HEK293T (cell line): Measurements from ENCODE around the gene NUBP2.

Source experiments
- ARNT ChIP-seq: fragments of 450-650 bp; IDR thresholded peaks from 2 replicates; pipeline ENCODE4 v1.6.1; 2017; ENCODE audit warnings: mild to moderate bottlenecking
- BHLHE40 ChIP-seq: fragments of 450-650 bp; IDR thresholded peaks from 2 replicates; pipeline ENCODE4 v1.6.1; 2016; ENCODE audit warnings: mild to moderate bottlenecking, moderate library complexity, borderline replicate concordance
- CTBP1 ChIP-seq: fragments of 450-650 bp; IDR thresholded peaks from 2 replicates; pipeline ENCODE4 v1.6.1; 2016; ENCODE audit warnings: borderline replicate concordance
- ELF4 ChIP-seq: fragments of 450-650 bp; IDR thresholded peaks from 2 replicates; pipeline ENCODE4 v1.6.1; 2017; ENCODE audit warnings: antibody characterized with exemption
- FOXA1 ChIP-seq: fragments of 450-650 bp; IDR thresholded peaks from 2 replicates; pipeline ENCODE4 v1.6.1; 2016; ENCODE audit warnings: mild to moderate bottlenecking
- FOXK2 ChIP-seq: fragments of 450-650 bp; IDR thresholded peaks from 2 replicates; pipeline ENCODE4 v1.6.1; 2016; ENCODE audit warnings: mild to moderate bottlenecking
- FOXM1 ChIP-seq: fragments of 450-650 bp; IDR thresholded peaks from 2 replicates; pipeline ENCODE4 v1.6.1; 2017; ENCODE audit warnings: mild to moderate bottlenecking, borderline replicate concordance
- HDGF ChIP-seq: fragments of 450-650 bp; IDR thresholded peaks from 2 replicates; pipeline ENCODE4 v1.6.1; 2017; ENCODE audit warnings: antibody characterized with exemption, borderline replicate concordance
- L3MBTL2 ChIP-seq: fragments of 450-650 bp; conservative IDR thresholded peaks from 2 replicates; pipeline ENCODE4 v1.6.1; 2016; ENCODE audit warnings: mild to moderate bottlenecking
- PKNOX1 ChIP-seq: fragments of 450-650 bp; IDR thresholded peaks from 2 replicates; pipeline ENCODE4 v1.6.1; 2016
- SP1 ChIP-seq: fragments of 450-650 bp; IDR thresholded peaks from 2 replicates; pipeline ENCODE4 v1.6.1; 2017
- SUZ12 ChIP-seq: fragments of 450-650 bp; IDR thresholded peaks from 2 replicates; pipeline ENCODE4 v1.6.1; 2016; ENCODE audit warnings: mild to moderate bottlenecking
- ZNF384 ChIP-seq: fragments of 450-650 bp; IDR thresholded peaks from 2 replicates; pipeline ENCODE4 v1.6.1; 2016

- TF ChIP-seq BHLHE40, result no peak
- TF ChIP-seq FOXM1, result no peak
- TF ChIP-seq ZNF384, result no peak
- TF ChIP-seq PKNOX1, result no peak
- TF ChIP-seq CTBP1, result no peak
- TF ChIP-seq SP1, result no peak
- no peak for TF ChIP-seq ARNT
- TF ChIP-seq HDGF, result no peak
- TF ChIP-seq SUZ12, result no peak
- TF ChIP-seq L3MBTL2, result no peak; the same call in 1 of the 2 replicates
- TF ChIP-seq ELF4, result no peak
- no peak for TF ChIP-seq FOXK2
- no peak for TF ChIP-seq FOXA1
Observed at GRCh38 chr16:1800701-1801100, 17.9 kb downstream of the NUBP2 start.
